A549 (cell line): ENCODE results near the gene CAMLG. TPM values are rescaled to one million over a fixed set of nuclear protein-coding genes. Genes with fewer than 3 reads are reported as not detected.

ENCODE experiments used
- ATAC-seq, 2 experiments: fragments of 200-7000 bp in 1 of 2; fragments of >200 bp in 1 of 2; cut with Nextera tagmentation in 1 of 2; cut with Tn5 transposase in 1 of 2; 3 replicates each; pipeline versions ENCODE4 v1.8.0 to v1.9.1; 2018 to 2020; ENCODE audit warnings: mild to moderate bottlenecking in 1 of 2, moderate library complexity in 1 of 2
- CTCF ChIA-PET: fragments of 300-600 bp; sonication (Branson Sonifier 250); formaldehyde crosslinking; extraction: SDS; loops from one replicate; lab custom pipeline; 2021; ENCODE audit warnings: antibody characterized with exemption, inconsistent platforms; lab: Yijun Ruan, JAX
- POLR2A ChIA-PET: fragments of 350-600 bp; formaldehyde crosslinking; extraction: SDS; loops from one replicate; lab custom pipeline; 2021; ENCODE audit warnings: antibody characterized with exemption, inconsistent platforms; lab: Yijun Ruan, JAX
- DNase-seq, 2 experiments: peaks; one replicate each; pipeline versions ENCODE4 v3.0.0 to v3.0.0-alpha.2; 2011 to 2016; ENCODE audit warnings: low read depth in 1 of 2, low spot score in 1 of 2
- FAIRE-seq: peaks from 2 replicates; lab custom pipeline; 2011; peaks lifted over from hg19 to GRCh38; lab: Jason Lieb, UNC
- H3K27ac ChIP-seq, 2 experiments: fragments of >200 bp; sonication (Bioruptor Twin); formaldehyde crosslinking; 3 replicates each; pipeline ENCODE4 v1.5.1; 2016 to 2017
- H3K4me1 ChIP-seq: fragments of >200 bp; sonication (Bioruptor Twin); formaldehyde crosslinking; 3 replicates; pipeline ENCODE4 v1.6.1; 2016
- H3K4me2 ChIP-seq: fragments of >200 bp; sonication (Bioruptor Twin); formaldehyde crosslinking; 3 replicates; pipeline ENCODE4 v1.6.1; 2016
- H3K4me3 ChIP-seq: fragments of >200 bp; sonication (Bioruptor Twin); formaldehyde crosslinking; 3 replicates; pipeline ENCODE4 v1.5.1; 2016
- H3K9me3 ChIP-seq: fragments of >200 bp; sonication (Bioruptor Twin); formaldehyde crosslinking; 3 replicates; pipeline ENCODE4 v1.6.1; 2016
- CBX8 ChIP-seq: fragments of 200-600 bp; sonication (generic); IDR thresholded peaks from 2 replicates; pipeline ENCODE4 v1.6.1; 2016
- CEBPB ChIP-seq, 2 experiments: fragments of >200 bp in 1 of 2; sonication (Bioruptor Twin) in 1 of 2; formaldehyde crosslinking in 1 of 2; IDR thresholded peaks; 2 replicates each; pipeline ENCODE4 v1.6.1; 2012 to 2016
- CHD4 ChIP-seq: fragments of 200-600 bp; sonication (generic); IDR thresholded peaks from 2 replicates; pipeline ENCODE4 v1.6.1; 2016; ENCODE audit warnings: antibody characterized with exemption, mild to moderate bottlenecking, borderline replicate concordance
- ELK1 ChIP-seq: fragments of 150-350 bp; IDR thresholded peaks from 2 replicates; pipeline ENCODE4 v1.6.1; 2014; ENCODE audit warnings: low read depth, mild to moderate bottlenecking, low read length
- EP300 ChIP-seq, 2 experiments: fragments of >200 bp; sonication (Bioruptor Twin); formaldehyde crosslinking; IDR thresholded peaks; 2 replicates in 1 of 2; 3 replicates in 1 of 2; pipeline ENCODE4 v1.6.1; 2016 to 2017
- FOSB ChIP-seq: fragments of 250-450 bp; sonication (Bioruptor Pico); IDR thresholded peaks from 2 replicates; pipeline ENCODE4 v1.5.0; 2020; ENCODE audit warnings: mild to moderate bottlenecking, moderate library complexity
- FOSL2 ChIP-seq, 2 experiments: fragments of 450-650 bp in 1 of 2; fragments of >200 bp in 1 of 2; sonication (Bioruptor Twin) in 1 of 2; formaldehyde crosslinking; IDR thresholded peaks; 2 replicates each; pipeline versions ENCODE4 v1.5.0 to v1.6.1; 2016 to 2020; ENCODE audit warnings: mild to moderate bottlenecking in 1 of 2, moderate library complexity in 1 of 2
- GATA3 ChIP-seq: IDR thresholded peaks from 2 replicates; pipeline ENCODE4 v1.6.1; 2012; ENCODE audit warnings: borderline replicate concordance
- HDAC2 ChIP-seq: fragments of 200-600 bp; sonication (generic); IDR thresholded peaks from 2 replicates; pipeline ENCODE4 v1.6.1; 2016
- HEYL ChIP-seq: fragments of 250-450 bp; sonication (Bioruptor Pico); IDR thresholded peaks from 2 replicates; pipeline ENCODE4 v1.8.0; 2021; ENCODE audit warnings: mild to moderate bottlenecking, moderate library complexity
- HMGXB4 ChIP-seq: fragments of 250-450 bp; sonication (Bioruptor Pico); IDR thresholded peaks from 2 replicates; pipeline ENCODE4 v1.5.0; 2021; ENCODE audit warnings: mild to moderate bottlenecking, moderate library complexity, borderline replicate concordance
- MAFK ChIP-seq: fragments of 450-650 bp; IDR thresholded peaks from 2 replicates; pipeline ENCODE4 v1.6.1; 2014; ENCODE audit not compliant: partially characterized antibody
- MAX ChIP-seq: IDR thresholded peaks from 2 replicates; pipeline ENCODE4 v1.6.1; 2012
- MYC ChIP-seq: IDR thresholded peaks from 2 replicates; pipeline ENCODE4 v1.6.1; 2012; ENCODE audit warnings: mild to moderate bottlenecking, inconsistent platforms, low read length, improper control_type of control experiment, borderline replicate concordance
- NPAS2 ChIP-seq: fragments of 250-450 bp; sonication (Bioruptor Pico); IDR thresholded peaks from 2 replicates; pipeline ENCODE4 v1.8.0; 2022; ENCODE audit warnings: mild to moderate bottlenecking, moderate library complexity, borderline replicate concordance
- PHF8 ChIP-seq: fragments of 200-600 bp; sonication (generic); IDR thresholded peaks from 2 replicates; pipeline ENCODE4 v1.6.1; 2016; ENCODE audit warnings: low read depth, mild to moderate bottlenecking, antibody characterized with exemption, moderate library complexity, borderline replicate concordance
- RAD21 ChIP-seq, 2 experiments: fragments of >200 bp in 1 of 2; sonication (Bioruptor Twin) in 1 of 2; formaldehyde crosslinking in 1 of 2; IDR thresholded peaks in 1 of 2; conservative IDR thresholded peaks in 1 of 2; 2 replicates in 1 of 2; 3 replicates in 1 of 2; pipeline ENCODE4 v1.6.1; 2012 to 2018; ENCODE audit warnings: inconsistent platforms in 1 of 2
- RFX5 ChIP-seq: fragments of 450-650 bp; IDR thresholded peaks from 2 replicates; pipeline ENCODE4 v1.7.1; 2014; ENCODE audit warnings: antibody characterized with exemption, mild to moderate bottlenecking, moderate library complexity
- TFCP2L1 ChIP-seq: fragments of 250-450 bp; sonication (Bioruptor Pico); IDR thresholded peaks from 2 replicates; pipeline ENCODE4 v1.5.0; 2021; ENCODE audit warnings: mild to moderate bottlenecking
- TP53 ChIP-seq: fragments of 250-450 bp; sonication (Bioruptor Pico); IDR thresholded peaks from 2 replicates; pipeline ENCODE4 v1.5.0; 2021; ENCODE audit warnings: mild to moderate bottlenecking, moderate library complexity
- ZFP36 ChIP-seq: fragments of 450-650 bp; IDR thresholded peaks from 2 replicates; pipeline ENCODE4 v1.6.1; 2014; ENCODE audit warnings: borderline replicate concordance; ENCODE audit not compliant: partially characterized antibody
- ZSCAN20 ChIP-seq: fragments of 250-450 bp; sonication (Bioruptor Pico); IDR thresholded peaks from 2 replicates; pipeline ENCODE4 v1.8.0; 2022; ENCODE audit warnings: mild to moderate bottlenecking, moderate library complexity
- WGBS: methylation state at CpG from one replicate; pipeline ENCODE4 v1.1.6; 2017; ENCODE audit errors: missing lambda C conversion rate; 5-methylcytosine and 5-hydroxymethylcytosine counted together
- polyA plus RNA-seq, 4 experiments: library from polyadenylated mRNA; depleted of rRNA in 3 of 4; stranded (reverse); fragments of >200 nt; fragmentation: RNase III in 1 of 4; extraction: RNeasy Plus Mini Kit Qiagen cat#74134 plus additional on column Dnase treatment in 1 of 4; gene quantifications; 2 replicates in 3 of 4; 3 replicates in 1 of 4; pipeline ENCODE4 v1.2.3, GENCODE V29; 2011 to 2017
- TF ChIP-seq, protein P1 (sequence below): IDR thresholded peaks from 2 replicates; pipeline ENCODE4 v1.6.1; 2012; ENCODE audit warnings: low read depth, borderline replicate concordance

Gene CAMLG
- polyA plus RNA-seq, 2 of the 4 experiments (the other 2 are of a cell fraction), result 23.8 to 26.2 TPM

DNA sequence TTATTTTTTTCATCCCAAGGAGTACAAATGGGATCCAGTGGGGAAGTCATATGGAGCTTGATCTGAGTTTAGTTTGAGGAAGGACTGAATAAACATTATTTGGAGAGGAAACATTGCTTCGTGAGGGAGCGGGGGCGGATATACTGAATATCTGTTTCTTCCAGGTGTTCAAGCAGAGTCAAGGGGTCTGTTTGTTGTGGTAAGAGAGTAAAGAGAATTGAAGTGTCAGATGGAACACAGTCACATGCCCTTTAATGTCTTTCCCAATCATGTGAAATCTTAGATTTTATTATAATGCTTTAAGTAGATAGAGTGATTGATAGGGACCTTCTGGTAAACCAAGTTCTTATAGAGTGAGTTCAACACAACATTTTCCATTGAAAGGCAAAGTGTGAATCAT, 53.9 kb downstream of the CAMLG start:
- ATAC-seq, result no peak
- no peak for FAIRE-seq
- Histone ChIP-seq H3K4me2 (no peak overlapping the region), H3K4me1 (no peaks in the 10 kb centered on the region), H3K4me3 (no peak overlapping the region), H3K27ac (no peak overlapping the region), H3K9me3 (no peaks in the 10 kb centered on the region)
- ChIA-PET CTCF (interaction anchor here (1.4 to 1.5 kb wide), 2 partner anchors 21 to 112 kb away, joined by 7 to 8 read pairs; partner anchors contain the start of gene PCBD2), POLR2A (no interaction called here)
- 94% methylated on average over 3 of the region's 3 CpGs for WGBS
- no peak for DNase-seq
- TF ChIP-seq GATA3, result no peak
- no peak for TF ChIP-seq TP53 (CRISPR knock-in tag)
- TF ChIP-seq MAX, result no peak
- TF ChIP-seq RFX5, result no peak
- no peak for TF ChIP-seq MYC
- TF ChIP-seq, protein P1, sequence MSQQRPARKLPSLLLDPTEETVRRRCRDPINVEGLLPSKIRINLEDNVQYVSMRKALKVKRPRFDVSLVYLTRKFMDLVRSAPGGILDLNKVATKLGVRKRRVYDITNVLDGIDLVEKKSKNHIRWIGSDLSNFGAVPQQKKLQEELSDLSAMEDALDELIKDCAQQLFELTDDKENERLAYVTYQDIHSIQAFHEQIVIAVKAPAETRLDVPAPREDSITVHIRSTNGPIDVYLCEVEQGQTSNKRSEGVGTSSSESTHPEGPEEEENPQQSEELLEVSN, result no peak
- TF ChIP-seq MAFK, result no peak
- TF ChIP-seq CBX8, result no peak
- no peak for TF ChIP-seq HMGXB4
- TF ChIP-seq ELK1, result no peak

GRCh38 chr5:134793111-134793510, 54.8 kb downstream of the CAMLG start:
- WGBS, result 76% methylated on average over 4 of the region's 4 CpGs

GRCh38 chr5:134794082-134794481, 55.7 kb downstream of the CAMLG start:
- ChIA-PET POLR2A (no interaction called here), CTCF (interaction anchor here (0.6 to 1.7 kb wide), 2 partner anchors 10 to 12 kb away, joined by 3 to 4 read pairs; no protein-coding TSS in a partner anchor)
- ATAC-seq (no peak), DNase-seq (no peak)
- WGBS, result 87% methylated on average over 2 of the region's 2 CpGs
- no peak for TF ChIP-seq NPAS2
- no peak for TF ChIP-seq ZFP36
- no peak for TF ChIP-seq ELK1
- TF ChIP-seq, all 56 proteins: peak for 0
- Histone ChIP-seq H3K27ac (no peak overlapping the region), H3K4me3 (no peak overlapping the region), H3K9me3 (no peaks in the 10 kb centered on the region), H3K4me1 (no peaks in the 10 kb centered on the region), H3K4me2 (no peak overlapping the region)
- no peak for FAIRE-seq

More at GRCh38 chr5:134793111-134793510, 54.8 kb downstream of the CAMLG start:
- Histone ChIP-seq H3K4me1 (no peaks in the 10 kb centered on the region), H3K9me3 (no peaks in the 10 kb centered on the region), H3K4me2 (no peak overlapping the region), H3K27ac (no peak overlapping the region), H3K4me3 (no peak overlapping the region)
- CTCF ChIA-PET, result interaction anchor here (0.6 to 1.7 kb wide), 4 partner anchors 8 to 83 kb away, joined by 3 to 8 read pairs (median 4); no protein-coding TSS in a partner anchor
- FAIRE-seq, result no peak
- no peak for ATAC-seq
- TF ChIP-seq CEBPB (IDR thresholded peaks at IDR 0.05) (no peak), NPAS2 (no peak), EP300 (IDR thresholded peaks at IDR 0.05) (no peak), PHF8 (no peak), RAD21 (conservative IDR thresholded peaks at IDR 0.05 in 1 of 2, IDR thresholded peaks at IDR 0.05 in 1 of 2) (no peak), TFCP2L1 (no peak), HEYL (no peak), FOSB (no peak), ZSCAN20 (CRISPR knock-in tag) (no peak), HDAC2 (no peak), CHD4 (no peak), FOSL2 (IDR thresholded peaks at IDR 0.05) (no peak), FOSL2 (CRISPR knock-in tag; IDR thresholded peaks at IDR 0.05) (no peak)
- TF ChIP-seq, all 56 proteins: peak for 0
- POLR2A ChIA-PET, result no interaction called here
- no peak for DNase-seq
